Fibroblast of mammary gland (primary cell): ENCODE results near the gene SLC16A7.

ENCODE experiments used
- DNase-seq: peaks from one replicate; pipeline ENCODE4 v3.0.0-alpha.2; 2010; ENCODE audit warnings: low read depth
- H3K4me3 ChIP-seq: 2 replicates; pipeline ENCODE4 v1.5.1; 2011; ENCODE audit warnings: low read depth, mild to moderate bottlenecking, low read length, moderate library complexity; ENCODE audit not compliant: control insufficient read depth
- TF ChIP-seq, protein P1 (sequence below): conservative IDR thresholded peaks from 2 replicates; pipeline ENCODE4 v1.5.1; 2011; ENCODE audit warnings: low read depth, low read length, inconsistent platforms; ENCODE audit not compliant: control insufficient read depth, insufficient read depth

Gene SLC16A7

DNA sequence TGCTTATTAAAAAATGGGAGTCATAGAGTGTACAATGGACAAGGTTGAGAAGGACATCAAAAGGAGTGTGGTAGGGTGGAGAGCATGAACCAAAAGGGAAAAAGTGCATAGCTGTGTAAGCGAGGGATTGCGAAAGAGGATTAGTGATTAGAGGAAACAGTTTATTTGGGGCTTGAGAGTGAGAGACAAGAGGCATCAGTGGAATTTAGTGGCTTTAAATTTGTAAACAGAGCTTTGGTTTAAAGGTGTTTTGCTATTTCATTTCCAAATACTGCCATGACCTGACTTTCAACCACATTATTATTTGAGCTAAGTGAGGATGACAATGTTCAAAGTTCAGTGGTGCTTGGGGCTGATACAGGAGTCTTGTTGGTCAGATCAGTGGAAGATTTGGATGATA, 53.4 kb downstream of the SLC16A7 start:
- H3K4me3 ChIP-seq = no peak overlapping the region
- no peak for DNase-seq
- TF ChIP-seq, protein P1, sequence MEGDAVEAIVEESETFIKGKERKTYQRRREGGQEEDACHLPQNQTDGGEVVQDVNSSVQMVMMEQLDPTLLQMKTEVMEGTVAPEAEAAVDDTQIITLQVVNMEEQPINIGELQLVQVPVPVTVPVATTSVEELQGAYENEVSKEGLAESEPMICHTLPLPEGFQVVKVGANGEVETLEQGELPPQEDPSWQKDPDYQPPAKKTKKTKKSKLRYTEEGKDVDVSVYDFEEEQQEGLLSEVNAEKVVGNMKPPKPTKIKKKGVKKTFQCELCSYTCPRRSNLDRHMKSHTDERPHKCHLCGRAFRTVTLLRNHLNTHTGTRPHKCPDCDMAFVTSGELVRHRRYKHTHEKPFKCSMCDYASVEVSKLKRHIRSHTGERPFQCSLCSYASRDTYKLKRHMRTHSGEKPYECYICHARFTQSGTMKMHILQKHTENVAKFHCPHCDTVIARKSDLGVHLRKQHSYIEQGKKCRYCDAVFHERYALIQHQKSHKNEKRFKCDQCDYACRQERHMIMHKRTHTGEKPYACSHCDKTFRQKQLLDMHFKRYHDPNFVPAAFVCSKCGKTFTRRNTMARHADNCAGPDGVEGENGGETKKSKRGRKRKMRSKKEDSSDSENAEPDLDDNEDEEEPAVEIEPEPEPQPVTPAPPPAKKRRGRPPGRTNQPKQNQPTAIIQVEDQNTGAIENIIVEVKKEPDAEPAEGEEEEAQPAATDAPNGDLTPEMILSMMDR = no peak

DNA sequence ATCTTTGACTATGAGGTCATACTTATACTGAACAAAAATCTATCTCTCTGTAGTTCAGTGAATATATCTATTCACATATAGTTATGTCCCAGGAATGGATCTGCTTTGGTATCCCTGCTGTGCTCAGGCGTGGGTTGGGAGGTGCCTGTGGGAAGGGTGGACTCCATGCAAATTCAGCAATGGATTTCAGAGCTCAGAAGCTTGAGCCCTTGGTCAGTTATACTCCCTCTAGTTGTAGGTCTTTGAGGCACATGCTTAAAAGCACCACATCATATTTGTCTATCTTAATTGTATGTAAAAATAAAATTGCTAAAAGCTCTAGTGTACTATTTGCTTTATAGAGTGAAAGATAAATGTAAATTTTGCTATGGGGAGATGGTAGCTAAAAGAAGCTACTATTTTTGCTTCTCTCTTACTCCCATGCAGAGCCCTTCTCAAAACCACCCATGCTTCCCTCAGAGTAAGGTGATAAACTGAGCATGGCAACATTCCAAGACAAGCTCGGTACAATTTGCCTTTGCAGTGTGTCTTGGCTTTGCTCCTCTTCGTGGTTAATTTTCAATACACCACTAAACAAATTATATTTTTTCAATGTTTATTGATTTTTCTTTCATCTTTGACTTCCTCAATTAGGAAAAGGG, 54.9 kb downstream of the SLC16A7 start:
- H3K4me3 ChIP-seq = no peak overlapping the region
- TF ChIP-seq, protein P1 = peak; percentile 18
- DNase-seq = peak; percentile 29

DNA sequence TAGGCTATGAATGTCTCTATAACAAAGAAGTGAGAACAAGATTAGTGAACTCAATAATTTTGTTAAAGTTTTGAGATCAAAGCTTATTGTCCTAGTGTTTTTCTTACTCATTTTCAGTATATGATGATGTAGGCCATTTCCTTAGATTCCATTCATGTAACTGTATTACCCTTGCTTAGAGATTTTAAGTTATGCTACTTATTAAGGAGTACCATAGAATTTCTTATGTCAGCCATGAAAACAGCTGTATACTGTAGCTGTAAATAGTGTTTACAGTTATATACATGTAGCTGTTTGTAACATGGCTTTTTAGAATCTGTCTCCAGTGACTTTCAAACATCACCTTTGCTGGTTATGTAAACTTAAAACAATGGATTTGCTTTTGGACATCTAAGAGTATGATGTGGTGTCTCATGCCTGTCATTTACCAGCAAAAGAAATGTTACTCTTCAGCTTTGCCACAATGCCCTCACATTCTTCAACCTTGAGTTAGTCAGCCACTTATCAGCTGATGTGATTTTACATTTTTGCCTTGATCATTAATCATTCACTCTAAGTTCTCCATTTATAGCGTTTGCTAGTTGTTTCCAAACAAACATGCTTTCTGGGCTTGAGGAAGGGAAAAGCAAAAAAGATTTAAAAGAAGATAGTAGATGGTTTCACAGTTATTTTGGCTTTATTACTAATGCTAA, 55.5 kb downstream of the SLC16A7 start:
- H3K4me3 ChIP-seq = no peak overlapping the region
- TF ChIP-seq, protein P1 = no peak
- DNase-seq = peak; percentile 31

DNA sequence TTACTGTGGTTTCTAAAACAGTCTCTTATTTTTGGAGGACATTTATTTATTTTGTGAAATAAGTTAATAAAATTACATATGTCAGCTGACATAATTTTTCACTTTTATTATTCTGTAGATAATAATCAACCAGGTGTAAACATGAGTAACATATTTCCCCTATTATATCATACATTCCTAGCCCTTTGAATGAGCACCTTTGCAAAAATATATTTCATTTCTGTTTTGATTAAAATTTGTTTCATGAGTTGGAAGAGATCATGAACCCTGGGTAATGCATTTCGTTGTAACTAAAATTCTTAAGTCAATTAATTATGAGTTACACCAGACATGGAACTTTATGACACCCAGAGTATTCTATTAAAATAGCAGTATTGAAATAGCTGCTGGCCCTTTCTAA, 56.3 kb downstream of the SLC16A7 start:
- TF ChIP-seq, protein P1 = no peak
- H3K4me3 ChIP-seq = no peak overlapping the region
- DNase-seq = no peak

DNA sequence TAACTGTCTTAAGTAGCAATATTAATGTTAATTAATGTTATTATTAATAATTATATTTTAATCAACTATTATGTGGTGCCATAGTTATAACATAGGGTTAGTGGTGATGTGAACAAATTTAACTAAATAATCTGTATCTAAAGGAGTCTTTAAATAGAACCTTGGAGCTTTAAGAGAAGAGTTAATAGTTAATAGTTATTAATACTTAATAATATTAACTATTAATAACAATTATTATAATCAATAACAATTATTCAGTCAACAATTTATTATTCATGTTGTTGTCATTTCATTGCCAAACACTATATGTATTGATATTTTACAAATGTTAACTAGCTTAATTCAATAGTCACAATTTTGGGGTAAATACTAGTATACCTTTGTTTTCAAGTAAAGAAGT, 58.2 kb downstream of the SLC16A7 start:
- no peak overlapping the region for H3K4me3 ChIP-seq

DNA sequence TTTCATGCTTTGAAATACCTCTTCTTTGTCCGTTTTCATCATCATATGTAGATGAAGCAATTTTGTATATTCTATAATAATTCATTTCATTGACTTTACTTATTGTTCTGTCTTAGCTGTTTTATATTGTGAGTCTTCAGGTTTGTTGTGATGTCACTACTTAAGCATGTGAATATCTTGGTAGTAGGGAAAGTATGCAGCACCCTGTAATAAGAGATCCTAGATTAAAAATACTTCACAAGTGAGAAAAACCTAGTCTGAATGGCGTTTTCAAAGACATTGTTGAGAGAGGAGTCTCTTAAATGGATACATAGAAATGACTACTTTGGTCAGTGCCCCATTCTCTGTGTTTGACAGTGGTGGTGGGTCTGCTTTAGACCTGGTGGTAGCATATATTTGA, 61.4 kb downstream of the SLC16A7 start:
- DNase-seq = no peak
- TF ChIP-seq, protein P1 = no peak
- no peak overlapping the region for H3K4me3 ChIP-seq

More for the DNA sequence above, 58.2 kb downstream of the SLC16A7 start:
- TF ChIP-seq, protein P1 = no peak
- no peak for DNase-seq
